Stomach smooth muscle (tissue), 2 donors: ENCODE results near the gene ZNF653.

ENCODE experiments used
- H3K27ac ChIP-seq: one replicate; pipeline ENCODE4 v1.7.0; 2013; ENCODE audit warnings: mild to moderate bottlenecking, low read length, inconsistent platforms
- H3K27me3 ChIP-seq, 2 donors: one replicate each; pipeline ENCODE4 v1.7.0; 2013; ENCODE audit warnings: low read length in 2 of 2; ENCODE audit not compliant: insufficient read depth in 2 of 2, control insufficient read depth in 1 of 2
- H3K36me3 ChIP-seq, 2 donors: one replicate each; pipeline ENCODE4 v1.7.0; 2013; ENCODE audit warnings: low read length in 2 of 2; ENCODE audit not compliant: control insufficient read depth in 2 of 2, insufficient read depth in 2 of 2
- H3K4me1 ChIP-seq: one replicate; pipeline ENCODE4 v1.7.0; 2013; ENCODE audit warnings: low read length; ENCODE audit not compliant: control insufficient read depth, insufficient read depth
- H3K4me3 ChIP-seq, 2 donors: one replicate each; pipeline ENCODE4 v1.7.0; 2013; ENCODE audit warnings: low read length in 2 of 2
- H3K9ac ChIP-seq, 2 donors: one replicate each; pipeline ENCODE4 v1.7.0; 2013; ENCODE audit warnings: low read length in 2 of 2, mild to moderate bottlenecking in 1 of 2
- H3K9me3 ChIP-seq, 2 donors: one replicate each; pipeline ENCODE4 v1.7.0; 2013; ENCODE audit warnings: low read length in 2 of 2; ENCODE audit not compliant: control insufficient read depth in 2 of 2
- donor health status: healthy.
- donor health status: Pancreatic carcinoma.

The ZNF653 gene

GRCh38 chr19:11453468-11454341, 51.9 kb downstream of the ZNF653 start:
- Histone ChIP-seq H3K27ac (no peak overlapping the region), H3K36me3 (peaks cover 0 to 2% of the 10 kb centered on the region in 2 donors), H3K27me3 (peaks cover 5% of the 10 kb centered on the region in 2 donors), H3K9ac (no peak overlapping the region), H3K4me3 (no peak overlapping the region), H3K4me1 (no peaks in the 10 kb centered on the region), H3K9me3 (no peaks in the 10 kb centered on the region)

- Histone ChIP-seq H3K4me1 (no peaks in the 10 kb centered on the region), H3K27me3 (peaks cover 2 to 5% of the 10 kb centered on the region in 2 donors), H3K9ac (no peak overlapping the region), H3K27ac (no peak overlapping the region), H3K36me3 (peaks cover 0 to 8% of the 10 kb centered on the region in 2 donors), H3K9me3 (no peaks in the 10 kb centered on the region), H3K4me3 (no peak overlapping the region)
Measured at GRCh38 chr19:11452620-11453310, 52.9 kb downstream of the ZNF653 start.

GRCh38 chr19:11451871-11452619, 53.6 kb downstream of the ZNF653 start:
- peaks cover 0 to 8% of the 10 kb centered on the region in 2 donors for H3K36me3 ChIP-seq
- H3K27ac ChIP-seq, result no peak overlapping the region
- peaks cover 2 to 5% of the 10 kb centered on the region in 2 donors for H3K27me3 ChIP-seq
- H3K9me3 ChIP-seq, result no peaks in the 10 kb centered on the region
- no peak overlapping the region for H3K9ac ChIP-seq
- no peak overlapping the region for H3K4me3 ChIP-seq
- no peaks in the 10 kb centered on the region for H3K4me1 ChIP-seq

- Histone ChIP-seq H3K9me3 (no peaks in the 10 kb centered on the region), H3K36me3 (peaks cover 0 to 8% of the 10 kb centered on the region in 2 donors), H3K27ac (no peak overlapping the region), H3K4me1 (no peaks in the 10 kb centered on the region), H3K27me3 (peaks cover 2 to 5% of the 10 kb centered on the region in 2 donors), H3K4me3 (no peak overlapping the region), H3K9ac (no peak overlapping the region)
Measured at GRCh38 chr19:11451327-11451870, 54.2 kb downstream of the ZNF653 start.

- Histone ChIP-seq H3K27ac (no peak overlapping the region), H3K4me1 (no peaks in the 10 kb centered on the region), H3K36me3 (peaks cover 0 to 11% of the 10 kb centered on the region in 2 donors), H3K9ac (no peak overlapping the region), H3K9me3 (no peaks in the 10 kb centered on the region), H3K4me3 (no peak overlapping the region), H3K27me3 (peaks cover 2 to 5% of the 10 kb centered on the region in 2 donors)
Measured at GRCh38 chr19:11450570-11451326, 54.9 kb downstream of the ZNF653 start.

- no peak overlapping the region for H3K9ac ChIP-seq
- H3K27ac ChIP-seq, result no peak overlapping the region
- H3K9me3 ChIP-seq, result no peaks in the 10 kb centered on the region
- H3K36me3 ChIP-seq, result peaks cover 5 to 21% of the 10 kb centered on the region in 2 donors
- H3K27me3 ChIP-seq, result peaks cover 2 to 5% of the 10 kb centered on the region in 2 donors
- no peak overlapping the region for H3K4me3 ChIP-seq
- no peaks in the 10 kb centered on the region for H3K4me1 ChIP-seq
Measured at GRCh38 chr19:11448923-11449554, 56.6 kb downstream of the ZNF653 start.

GRCh38 chr19:11448410-11448809, 57.2 kb downstream of the ZNF653 start:
- no peak overlapping the region for H3K27ac ChIP-seq
- no peak overlapping the region for H3K4me3 ChIP-seq
- H3K27me3 ChIP-seq, result peaks cover 2 to 5% of the 10 kb centered on the region in 2 donors
- no peaks in the 10 kb centered on the region for H3K9me3 ChIP-seq
- H3K36me3 ChIP-seq, result peaks cover 9 to 21% of the 10 kb centered on the region in 2 donors
- no peak overlapping the region for H3K9ac ChIP-seq
- no peaks in the 10 kb centered on the region for H3K4me1 ChIP-seq

GRCh38 chr19:11447347-11448262, 58.0 kb downstream of the ZNF653 start:
- H3K4me3 ChIP-seq, result no peak overlapping the region
- H3K27ac ChIP-seq, result no peak overlapping the region
- no peak overlapping the region for H3K9ac ChIP-seq
- H3K27me3 ChIP-seq, result no peaks in the 10 kb centered on the region
- H3K36me3 ChIP-seq, result peaks cover 9 to 21% of the 10 kb centered on the region in 2 donors
- no peaks in the 10 kb centered on the region for H3K9me3 ChIP-seq
- H3K4me1 ChIP-seq, result no peaks in the 10 kb centered on the region
